SJSA1 (cell line): ENCODE data around the gene PCDHA11. TPM values are rescaled to one million over a fixed set of nuclear protein-coding genes. Genes with fewer than 3 reads are reported as not detected.
"Not testable (repeated sequence)": the region's sequence is repeated elsewhere in the genome, so short reads cannot be mapped to it uniquely, and the experiment has no call there.

Source experiments
- DNase-seq, 2 experiments: peaks; one replicate each; pipeline ENCODE4 v3.0.0-alpha.2; 2015 to 2020; ENCODE audit warnings: low spot score in 2 of 2, low read depth in 1 of 2
- H3K27ac ChIP-seq: fragments of 250-450 bp; sonication (Bioruptor Pico); 2 replicates; pipeline ENCODE4 v1.5.1; 2020; ENCODE audit warnings: mild to moderate bottlenecking, moderate library complexity
- H3K27me3 ChIP-seq: fragments of 250-450 bp; sonication (Bioruptor Pico); replicated peaks from 2 replicates; pipeline ENCODE4 v1.5.1; 2020; ENCODE audit warnings: mild to moderate bottlenecking, moderate library complexity
- H3K36me3 ChIP-seq: fragments of 250-450 bp; sonication (Bioruptor Pico); 2 replicates; pipeline ENCODE4 v1.5.1; 2020; ENCODE audit warnings: mild to moderate bottlenecking
- H3K4me1 ChIP-seq: fragments of 250-450 bp; sonication (Bioruptor Pico); replicated peaks from 2 replicates; pipeline ENCODE4 v1.6.1; 2021; ENCODE audit warnings: mild to moderate bottlenecking
- H3K4me3 ChIP-seq: fragments of 250-450 bp; sonication (Bioruptor Pico); 2 replicates; pipeline ENCODE4 v1.5.1; 2020; ENCODE audit warnings: mild to moderate bottlenecking
- H3K9me3 ChIP-seq: fragments of 250-450 bp; sonication (Bioruptor Pico); replicated peaks from 2 replicates; pipeline ENCODE4 v1.5.1; 2020; ENCODE audit warnings: mild to moderate bottlenecking
- total RNA-seq: library from RNA; depleted of rRNA; stranded (reverse); fragments of >200 nt; shearing (Covaris generic); gene quantifications from 2 replicates; pipeline ENCODE4 v1.2.3, GENCODE V29; 2014; rRNA removed

The PCDHA11 gene
- total RNA-seq, 1 experiment from 2014 or later = not detected

DNA sequence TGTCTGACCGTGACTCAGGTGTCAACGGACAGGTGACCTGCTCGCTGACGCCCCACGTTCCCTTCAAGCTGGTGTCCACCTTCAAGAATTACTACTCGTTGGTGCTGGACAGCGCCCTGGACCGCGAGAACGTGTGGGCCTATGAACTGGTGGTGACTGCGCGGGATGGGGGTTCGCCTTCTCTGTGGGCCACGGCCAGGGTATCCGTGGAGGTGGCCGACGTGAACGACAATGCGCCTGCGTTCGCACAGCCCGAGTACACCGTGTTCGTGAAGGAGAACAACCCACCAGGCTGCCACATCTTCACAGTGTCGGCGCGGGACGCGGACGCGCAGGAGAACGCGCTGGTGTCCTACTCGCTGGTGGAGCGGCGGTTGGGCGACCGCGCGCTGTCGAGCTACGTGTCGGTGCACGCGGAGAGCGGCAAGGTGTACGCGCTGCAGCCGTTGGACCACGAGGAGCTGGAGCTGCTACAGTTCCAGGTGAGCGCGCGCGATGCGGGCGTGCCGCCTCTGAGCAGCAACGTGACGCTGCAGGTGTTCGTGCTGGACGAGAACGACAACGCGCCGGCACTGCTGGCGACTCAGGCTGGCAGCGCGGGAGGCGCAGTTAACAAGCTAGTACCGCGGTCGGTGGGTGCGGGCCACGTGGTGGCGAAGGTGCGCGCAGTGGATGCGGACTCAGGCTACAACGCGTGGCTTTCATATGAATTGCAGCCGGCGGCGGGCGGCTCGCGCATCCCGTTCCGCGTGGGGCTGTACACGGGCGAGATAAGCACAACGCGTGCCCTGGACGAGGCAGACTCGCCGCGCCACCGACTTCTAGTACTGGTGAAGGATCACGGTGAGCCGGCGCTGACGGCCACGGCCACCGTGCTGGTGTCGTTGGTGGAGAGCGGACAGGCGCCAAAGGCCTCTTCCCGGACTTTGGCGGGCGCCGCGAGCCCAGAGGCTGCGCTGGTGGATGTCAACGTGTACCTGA is 1.8 kb downstream of the PCDHA11 start:
- Histone ChIP-seq H3K27ac (no peak overlapping the region), H3K27me3 (no peaks in the 10 kb centered on the region), H3K4me3 (no peak overlapping the region), H3K9me3 (peaks cover 23% of the 10 kb centered on the region), H3K4me1 (no peaks in the 10 kb centered on the region), H3K36me3 (no peaks in the 10 kb centered on the region)
- DNase-seq = no peak

DNA sequence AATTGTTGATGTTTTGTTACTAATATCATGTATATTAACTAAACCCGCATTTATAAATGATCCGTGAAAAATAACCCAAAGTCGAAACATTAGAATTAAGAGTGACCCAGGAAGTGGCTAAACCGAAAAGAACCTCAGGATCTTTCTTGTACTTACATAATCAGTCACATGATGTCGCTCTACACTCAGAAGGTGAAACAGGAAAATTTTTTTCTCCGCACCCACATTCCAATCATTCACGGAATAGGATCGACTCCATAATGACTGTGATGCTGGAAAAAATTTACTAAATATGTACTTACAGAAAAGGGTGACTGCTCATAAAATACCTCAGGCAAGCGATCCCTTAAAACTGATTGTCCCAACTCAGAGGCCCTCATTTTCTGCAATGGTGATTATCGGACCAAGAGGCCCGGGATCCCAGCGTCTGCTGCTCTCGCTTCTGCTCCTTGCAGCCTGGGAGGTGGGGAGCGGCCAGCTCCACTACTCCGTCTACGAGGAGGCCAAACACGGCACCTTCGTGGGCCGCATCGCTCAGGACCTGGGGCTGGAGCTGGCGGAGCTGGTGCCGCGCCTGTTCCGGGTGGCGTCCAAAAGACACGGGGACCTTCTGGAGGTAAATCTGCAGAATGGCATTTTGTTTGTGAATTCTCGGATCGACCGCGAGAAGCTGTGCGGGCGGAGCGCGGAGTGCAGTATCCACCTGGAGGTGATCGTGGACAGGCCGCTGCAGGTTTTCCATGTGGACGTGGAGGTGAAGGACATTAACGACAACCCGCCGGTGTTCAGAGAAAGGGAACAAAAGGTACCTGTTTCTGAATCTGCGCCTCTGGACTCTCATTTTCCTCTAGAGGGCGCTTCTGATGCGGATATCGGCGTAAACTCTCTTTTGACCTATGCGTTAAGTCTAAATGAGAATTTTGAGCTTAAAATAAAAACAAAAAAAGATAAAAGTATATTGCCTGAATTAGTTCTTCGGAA is 6.6 kb downstream of the PCDHA11 start, which contains the start of gene PCDHA12:
Gene PCDHA12, plus strand, starts transcription at position 224 of the 981 bp plus-strand sequence. Its CDS starts 165 bp downstream, at position 389.
- Histone ChIP-seq H3K27ac (no peak within 1 kb of the TSS), H3K9me3 (peaks cover 27% of the 10 kb centered on the region), H3K4me1 (no peaks in the 10 kb centered on the region), H3K36me3 (no peaks in the 10 kb centered on the region), H3K27me3 (no peaks in the 10 kb centered on the region), H3K4me3 (no peak within 1 kb of the TSS)
- DNase-seq = no peak

DNA sequence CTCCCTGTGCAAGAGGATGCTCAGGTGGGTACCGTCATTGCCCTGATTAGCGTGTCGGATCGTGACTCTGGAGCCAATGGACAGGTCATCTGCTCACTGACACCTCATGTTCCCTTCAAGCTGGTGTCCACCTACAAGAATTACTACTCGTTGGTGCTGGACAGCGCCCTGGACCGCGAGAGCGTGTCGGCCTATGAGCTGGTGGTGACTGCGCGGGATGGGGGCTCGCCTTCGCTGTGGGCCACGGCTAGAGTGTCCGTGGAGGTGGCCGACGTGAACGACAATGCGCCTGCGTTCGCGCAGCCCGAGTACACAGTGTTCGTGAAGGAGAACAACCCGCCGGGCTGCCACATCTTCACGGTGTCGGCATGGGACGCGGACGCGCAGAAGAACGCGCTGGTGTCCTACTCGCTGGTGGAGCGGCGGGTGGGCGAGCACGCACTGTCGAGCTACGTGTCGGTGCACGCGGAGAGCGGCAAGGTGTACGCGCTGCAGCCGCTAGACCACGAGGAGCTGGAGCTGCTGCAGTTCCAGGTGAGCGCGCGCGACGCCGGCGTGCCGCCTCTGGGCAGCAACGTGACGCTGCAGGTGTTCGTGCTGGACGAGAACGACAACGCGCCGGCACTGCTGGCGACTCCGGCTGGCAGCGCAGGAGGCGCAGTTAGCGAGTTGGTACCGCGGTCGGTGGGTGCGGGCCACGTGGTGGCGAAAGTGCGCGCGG is 7.9 kb downstream of the PCDHA11 start:
- not testable (repeated sequence) for DNase-seq, H3K4me3 ChIP-seq, H3K27me3 ChIP-seq, H3K36me3 ChIP-seq, H3K27ac ChIP-seq, H3K4me1 ChIP-seq
- H3K9me3 ChIP-seq = peaks cover 19% of the 10 kb centered on the region

DNA sequence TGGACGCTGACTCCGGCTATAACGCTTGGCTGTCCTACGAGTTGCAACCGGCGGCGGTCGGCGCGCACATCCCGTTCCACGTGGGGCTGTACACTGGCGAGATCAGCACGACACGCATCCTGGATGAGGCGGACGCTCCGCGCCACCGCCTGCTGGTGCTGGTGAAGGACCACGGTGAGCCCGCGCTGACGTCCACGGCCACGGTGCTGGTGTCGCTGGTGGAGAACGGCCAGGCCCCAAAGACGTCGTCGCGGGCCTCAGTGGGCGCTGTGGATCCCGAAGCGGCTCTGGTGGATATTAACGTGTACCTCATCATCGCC is 8.5 kb downstream of the PCDHA11 start:
- H3K27me3 ChIP-seq = no peaks in the 10 kb centered on the region
- no peak for DNase-seq
- no peaks in the 10 kb centered on the region for H3K4me1 ChIP-seq
- no peak overlapping the region for H3K27ac ChIP-seq
- H3K36me3 ChIP-seq = no peaks in the 10 kb centered on the region
- H3K9me3 ChIP-seq = peaks cover 20% of the 10 kb centered on the region
- no peak overlapping the region for H3K4me3 ChIP-seq

DNA sequence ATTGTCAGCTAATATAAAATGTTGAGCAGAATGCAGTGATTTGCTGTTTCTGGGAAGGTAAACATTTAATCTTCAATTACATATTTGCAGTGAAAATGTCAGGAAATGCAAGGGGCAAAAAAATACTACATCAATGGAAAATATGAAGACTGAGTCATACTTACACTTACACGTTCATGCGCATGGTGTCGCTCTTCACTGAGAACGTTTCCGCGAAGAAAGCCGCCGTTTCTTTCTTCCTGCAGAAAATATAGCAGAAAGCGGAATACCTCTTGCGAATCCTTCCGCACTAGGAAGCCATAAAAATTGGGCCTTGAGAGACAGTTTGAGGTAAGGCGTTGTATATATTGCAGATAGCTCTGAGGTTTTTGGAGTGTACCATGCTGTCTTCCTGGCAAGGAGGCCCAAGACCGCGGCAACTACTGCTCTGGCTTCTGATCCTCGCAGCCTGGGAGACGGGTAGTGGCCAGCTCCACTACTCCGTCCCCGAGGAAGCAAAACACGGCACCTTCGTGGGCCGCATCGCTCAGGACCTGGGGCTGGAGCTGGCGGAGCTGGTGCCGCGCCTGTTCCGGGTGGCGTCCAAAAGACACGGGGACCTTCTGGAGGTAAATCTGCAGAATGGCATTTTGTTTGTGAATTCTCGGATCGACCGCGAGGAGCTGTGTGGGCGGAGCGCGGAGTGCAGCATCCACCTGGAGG is 13.3 kb downstream of the PCDHA11 start, which contains the start of gene PCDHA13:
Gene PCDHA13, plus strand, starts transcription at position 236 of the 702 bp plus-strand sequence. Its CDS starts 145 bp downstream, at position 381.
- H3K36me3 ChIP-seq = no peaks in the 10 kb centered on the region
- H3K4me1 ChIP-seq = no peaks in the 10 kb centered on the region
- no peaks in the 10 kb centered on the region; the same call in 1 of the 2 replicates for H3K27me3 ChIP-seq
- no peak within 1 kb of the TSS for H3K27ac ChIP-seq
- peaks cover 18% of the 10 kb centered on the region for H3K9me3 ChIP-seq
- H3K4me3 ChIP-seq = no peak within 1 kb of the TSS
- no peak for DNase-seq

DNA sequence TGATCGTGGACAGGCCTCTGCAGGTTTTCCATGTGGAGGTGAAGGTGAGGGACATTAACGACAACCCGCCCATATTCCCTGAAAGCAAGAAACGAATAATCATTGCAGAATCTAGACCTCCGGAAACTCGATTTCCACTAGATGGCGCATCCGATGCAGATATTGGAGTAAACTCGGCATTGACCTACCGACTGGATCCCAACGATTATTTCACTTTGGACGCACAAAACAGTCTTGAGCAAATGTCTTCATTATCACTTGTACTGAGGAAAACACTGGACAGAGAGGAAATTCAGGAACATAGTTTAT is 13.8 kb downstream of the PCDHA11 start:
- H3K4me3 ChIP-seq = no peak overlapping the region
- H3K27me3 ChIP-seq = no peaks in the 10 kb centered on the region; the same call in 1 of the 2 replicates
- H3K27ac ChIP-seq = no peak overlapping the region
- DNase-seq = no peak
- peaks cover 14% of the 10 kb centered on the region for H3K9me3 ChIP-seq
- no peaks in the 10 kb centered on the region for H3K4me1 ChIP-seq
- no peaks in the 10 kb centered on the region for H3K36me3 ChIP-seq

DNA sequence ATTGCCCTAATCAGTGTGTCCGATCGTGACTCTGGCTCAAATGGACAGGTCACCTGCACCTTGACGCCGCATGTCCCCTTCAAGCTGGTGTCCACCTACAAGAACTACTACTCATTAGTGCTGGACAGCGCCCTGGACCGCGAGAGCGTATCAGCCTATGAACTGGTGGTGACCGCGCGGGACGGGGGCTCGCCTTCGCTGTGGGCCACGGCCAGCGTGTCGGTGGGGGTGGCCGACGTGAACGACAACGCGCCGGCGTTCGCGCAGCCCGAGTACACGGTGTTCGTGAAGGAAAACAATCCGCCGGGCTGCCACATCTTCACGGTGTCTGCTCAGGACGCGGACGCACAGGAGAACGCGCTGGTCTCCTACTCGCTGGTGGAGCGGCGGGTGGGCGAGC is 14.6 kb downstream of the PCDHA11 start:
- DNase-seq = no peak
- H3K27me3 ChIP-seq = no peaks in the 10 kb centered on the region; the same call in 1 of the 2 replicates
- H3K9me3 ChIP-seq = peaks cover 14% of the 10 kb centered on the region
- no peaks in the 10 kb centered on the region for H3K4me1 ChIP-seq
- no peak overlapping the region for H3K27ac ChIP-seq
- no peaks in the 10 kb centered on the region for H3K36me3 ChIP-seq
- H3K4me3 ChIP-seq = no peak overlapping the region

DNA sequence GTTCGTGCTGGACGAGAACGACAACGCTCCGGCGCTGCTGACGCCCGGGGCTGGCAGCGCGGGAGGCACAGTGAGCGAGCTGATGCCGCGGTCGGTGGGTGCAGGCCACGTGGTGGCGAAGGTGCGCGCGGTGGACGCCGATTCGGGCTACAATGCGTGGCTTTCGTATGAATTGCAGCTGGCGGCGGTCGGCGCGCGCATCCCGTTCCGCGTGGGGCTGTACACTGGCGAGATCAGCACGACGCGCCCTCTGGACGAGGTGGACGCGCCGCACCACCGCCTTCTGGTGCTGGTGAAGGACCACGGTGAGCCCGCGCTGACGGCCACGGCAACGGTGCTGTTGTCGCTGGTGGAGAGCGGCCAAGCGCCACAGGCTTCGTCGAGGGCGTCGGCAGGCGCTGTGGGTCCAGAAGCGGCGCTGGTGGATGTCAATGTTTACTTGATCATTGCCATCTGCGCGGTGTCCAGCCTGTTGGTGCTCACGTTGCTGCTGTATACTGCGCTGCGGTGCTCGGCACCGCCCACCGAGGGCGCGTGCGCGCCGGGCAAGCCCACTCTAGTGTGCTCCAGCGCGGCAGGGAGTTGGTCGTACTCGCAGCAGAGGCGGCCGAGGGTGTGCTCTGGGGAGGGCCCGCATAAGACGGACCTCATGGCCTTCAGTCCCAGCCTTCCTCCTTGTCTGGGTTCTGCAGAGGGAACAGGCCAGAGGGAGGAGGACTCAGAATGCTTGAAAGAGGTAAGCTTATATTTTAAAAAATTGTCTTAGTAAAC is 15.4 kb downstream of the PCDHA11 start:
- H3K4me1 ChIP-seq = no peaks in the 10 kb centered on the region
- H3K9me3 ChIP-seq = peaks cover 14% of the 10 kb centered on the region
- H3K27ac ChIP-seq = no peak overlapping the region
- no peak for DNase-seq
- no peak overlapping the region for H3K4me3 ChIP-seq
- H3K36me3 ChIP-seq = no peaks in the 10 kb centered on the region
- H3K27me3 ChIP-seq = no peaks in the 10 kb centered on the region; the same call in 1 of the 2 replicates

DNA sequence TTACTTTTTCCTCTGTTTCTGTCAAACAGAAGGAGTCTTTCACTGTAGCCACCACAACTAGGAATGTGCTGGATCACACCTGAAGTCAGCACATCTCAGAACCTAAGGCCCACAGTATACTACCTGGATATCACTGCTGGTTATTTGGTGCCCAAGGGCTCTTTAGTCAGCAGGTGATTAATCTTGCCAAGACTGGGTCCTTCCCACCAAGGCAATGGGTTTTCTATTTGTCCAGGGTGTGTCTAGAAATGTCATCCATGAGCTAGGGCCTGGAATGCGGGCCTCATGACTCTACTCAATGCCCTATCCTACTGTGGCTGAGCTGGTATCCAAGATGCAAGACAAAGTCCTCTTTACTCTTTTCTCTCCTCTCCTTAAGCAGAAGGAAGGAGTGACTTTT is 47.6 kb downstream of the PCDHA11 start:
- Histone ChIP-seq H3K9me3 (peaks cover 10% of the 10 kb centered on the region), H3K4me3 (no peak overlapping the region), H3K36me3 (no peaks in the 10 kb centered on the region), H3K4me1 (no peaks in the 10 kb centered on the region), H3K27me3 (no peaks in the 10 kb centered on the region), H3K27ac (no peak overlapping the region)
- no peak for DNase-seq

Other genes starting within 250 kb of the PCDHA11 start
- gene CD14, start 235.8 kb upstream of the PCDHA11 start, total RNA-seq = 7.6 and 10.3 TPM in 2 replicates
- 17.9 and 100 TPM in 2 replicates for gene TMCO6, start 229.5 kb upstream of the PCDHA11 start, total RNA-seq
- gene NDUFA2, start 221.3 kb upstream of the PCDHA11 start, total RNA-seq = 125 and 176 TPM in 2 replicates
- 130 and 154 TPM in 2 replicates for gene IK, start 221.1 kb upstream of the PCDHA11 start, total RNA-seq
- 16.0 and 20.8 TPM in 2 replicates for gene WDR55, start 204.1 kb upstream of the PCDHA11 start, total RNA-seq
- 0.16 and 1.2 TPM in 2 replicates for gene DND1, start 195.4 kb upstream of the PCDHA11 start, total RNA-seq
- 133 and 135 TPM in 2 replicates for gene HARS1, start 177.6 kb upstream of the PCDHA11 start, total RNA-seq
- gene HARS2, start 177.5 kb upstream of the PCDHA11 start, total RNA-seq = 51.8 and 53.0 TPM in 2 replicates
- gene ZMAT2, start 168.5 kb upstream of the PCDHA11 start, total RNA-seq = 99.1 and 114 TPM in 2 replicates
- gene PCDHA1, start 82.8 kb upstream of the PCDHA11 start, total RNA-seq = not detected in 2 replicates
- not detected in 2 replicates for gene PCDHA2, start 74.1 kb upstream of the PCDHA11 start, total RNA-seq
- 0.05 TPM in 1 of 2 replicates, not detected in the other for gene PCDHA3, start 67.9 kb upstream of the PCDHA11 start, total RNA-seq
- 0.50 TPM in 1 of 2 replicates, not detected in the other for gene PCDHA4, start 61.9 kb upstream of the PCDHA11 start, total RNA-seq
- gene PCDHA5, start 47.3 kb upstream of the PCDHA11 start, total RNA-seq = not detected in 2 replicates
- gene PCDHA6, start 41.0 kb upstream of the PCDHA11 start, total RNA-seq = not detected in 2 replicates
- gene PCDHA7, start 34.7 kb upstream of the PCDHA11 start, total RNA-seq = 0.03 TPM in 1 of 2 replicates, not detected in the other
- 0.13 TPM in 1 of 2 replicates, not detected in the other for gene PCDHA8, start 27.8 kb upstream of the PCDHA11 start, total RNA-seq
- gene PCDHA9, start 20.6 kb upstream of the PCDHA11 start, total RNA-seq = under 0.01 TPM in 1 of 2 replicates, not detected in the other
- gene PCDHA10, start 13.1 kb upstream of the PCDHA11 start, total RNA-seq = not detected in 2 replicates
- not detected in 2 replicates for gene PCDHA12, start 6.4 kb downstream of the PCDHA11 start, total RNA-seq
- gene PCDHA13, start 13.2 kb downstream of the PCDHA11 start, total RNA-seq = not detected in 2 replicates
- gene PCDHAC1, start 57.3 kb downstream of the PCDHA11 start, total RNA-seq = 0.28 TPM in 1 of 2 replicates, not detected in the other
- gene PCDHAC2, start 97.5 kb downstream of the PCDHA11 start, total RNA-seq = 0.03 TPM in 1 of 2 replicates, not detected in the other
- not detected in 2 replicates for gene PCDHB1, start 182.4 kb downstream of the PCDHA11 start, total RNA-seq
- 5.4 and 7.6 TPM in 2 replicates for gene PCDHB2, start 225.7 kb downstream of the PCDHA11 start, total RNA-seq
- 0.37 and 1.2 TPM in 2 replicates for gene PCDHB3, start 231.5 kb downstream of the PCDHA11 start, total RNA-seq